HG03571 (cell line): Measurements from ENCODE around the gene RBM26.
"Not testable (repeated sequence)": the region's sequence is repeated elsewhere in the genome, so short reads cannot be mapped to it uniquely, and the experiment has no call there.

Source experiments
- ATAC-seq: cut with Tn5 transposase; IDR thresholded peaks from one replicate; pipeline ENCODE4 v1.9.1; 2021; ENCODE audit not compliant: unreplicated experiment

RBM26 gene

DNA sequence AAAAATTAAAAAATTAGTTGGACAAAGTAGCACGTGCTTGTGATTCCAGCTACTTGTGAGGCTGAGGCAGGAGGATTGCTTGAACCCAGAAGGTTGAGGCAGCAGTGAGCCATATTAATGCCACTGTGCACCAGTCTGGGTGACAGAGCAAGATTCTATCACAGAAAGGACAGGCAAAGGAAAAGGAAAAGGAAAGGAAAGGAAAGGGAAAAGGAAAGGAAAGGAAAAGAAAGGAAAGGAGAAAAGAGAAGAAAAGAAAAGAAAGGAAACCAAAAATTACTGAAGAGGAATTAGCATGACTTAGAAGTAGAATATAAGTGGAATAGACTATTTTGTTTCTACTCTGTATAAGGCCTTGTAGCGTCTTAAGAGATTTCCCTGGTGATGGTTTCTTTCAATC is 122.3 kb downstream of the RBM26 start:
- no peak for ATAC-seq

DNA sequence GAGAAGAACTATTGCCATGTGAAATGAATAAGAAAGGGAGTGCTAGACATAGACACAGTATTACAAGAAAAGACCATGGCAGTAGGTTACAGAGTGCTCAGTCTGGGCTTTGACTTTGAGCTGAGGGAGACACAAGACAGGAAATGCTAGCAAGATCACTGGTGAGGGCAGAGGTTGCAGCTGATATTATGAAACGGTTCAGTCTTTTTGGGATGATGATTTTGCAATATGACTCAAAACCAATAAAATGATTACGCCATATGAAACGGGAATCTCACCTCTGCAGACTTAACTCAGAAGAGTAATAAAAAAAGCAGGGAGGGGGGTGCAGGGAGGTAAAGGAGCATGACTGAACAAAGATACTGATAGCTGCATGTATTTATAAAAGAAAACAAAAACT is 123.1 kb downstream of the RBM26 start:
- no peak for ATAC-seq

DNA sequence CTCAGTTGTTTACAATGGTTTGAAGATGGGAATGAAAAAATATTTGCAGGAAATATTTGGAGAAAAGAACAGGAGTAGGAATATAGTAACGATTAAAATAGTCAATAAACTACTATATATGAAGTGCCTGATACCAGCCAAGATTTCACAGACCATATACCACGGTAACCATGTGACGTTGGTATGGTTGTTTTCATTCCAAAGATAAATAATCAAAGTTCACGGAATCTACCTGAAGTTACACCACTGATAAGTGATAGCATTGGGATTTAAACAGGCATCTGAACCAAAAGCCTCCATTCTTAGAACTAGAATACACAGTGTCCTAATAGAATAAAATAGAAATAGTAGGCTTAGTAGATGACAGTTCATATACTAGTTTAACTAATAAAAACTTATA is 123.5 kb downstream of the RBM26 start:
- no peak for ATAC-seq

DNA sequence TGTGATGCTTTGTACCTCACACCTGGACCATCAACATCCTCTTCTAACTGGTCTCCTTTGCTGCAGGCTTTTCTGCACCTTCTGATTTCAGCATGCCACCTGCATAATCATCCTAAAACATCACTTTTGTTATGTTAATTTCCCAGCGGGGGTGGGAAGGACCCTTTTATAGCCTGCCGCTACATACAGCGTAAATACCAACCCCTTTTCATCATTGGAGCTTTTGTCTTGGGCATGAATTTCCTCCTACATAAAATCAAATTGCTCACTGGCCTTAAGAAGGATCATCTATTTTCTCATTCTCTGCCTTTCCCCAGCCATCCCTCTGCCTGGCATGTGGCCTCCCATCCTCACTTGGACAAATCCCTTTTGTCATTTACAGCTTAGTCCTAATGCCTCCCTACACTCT is 124.7 kb downstream of the RBM26 start:
- ATAC-seq, result no peak

DNA sequence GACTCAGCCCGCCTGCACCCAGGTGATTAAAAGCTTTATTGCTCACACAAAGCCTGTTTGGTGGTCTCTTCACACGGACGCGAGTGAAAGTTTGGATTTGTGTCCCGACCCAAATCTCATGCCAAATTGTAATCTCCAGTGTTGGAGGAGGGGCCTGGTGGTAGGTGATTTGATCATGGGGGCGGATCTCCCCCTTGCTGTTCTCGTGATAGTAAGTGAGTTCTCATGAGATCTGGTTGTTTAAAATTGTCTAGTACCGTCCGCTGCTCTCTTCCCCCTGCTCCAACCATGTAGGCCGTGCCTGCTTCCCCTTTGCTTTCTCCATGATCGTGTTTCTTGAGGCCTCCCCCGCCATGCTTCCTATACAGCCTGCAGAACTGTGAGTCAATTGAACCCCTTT is 126.3 kb downstream of the RBM26 start:
- not testable (repeated sequence) for ATAC-seq

DNA sequence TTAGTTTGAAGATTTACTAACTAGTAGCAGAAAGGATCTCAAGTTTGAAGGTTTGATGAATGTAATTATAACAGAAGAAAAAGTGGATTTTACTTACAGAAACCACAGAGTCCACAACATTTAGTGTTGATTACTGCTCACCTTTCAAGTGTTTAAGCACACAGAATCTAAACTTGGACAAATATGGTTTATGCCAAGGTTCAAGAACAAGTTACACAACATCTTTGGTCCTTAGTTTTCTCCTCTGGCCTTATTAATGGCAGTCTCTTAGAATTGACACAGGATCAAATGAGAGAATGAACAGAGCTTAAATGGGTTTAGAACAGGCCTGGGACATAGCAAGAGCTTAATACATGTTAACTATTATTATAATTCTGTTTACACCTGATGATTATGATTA is 133.0 kb downstream of the RBM26 start:
- no peak for ATAC-seq

DNA sequence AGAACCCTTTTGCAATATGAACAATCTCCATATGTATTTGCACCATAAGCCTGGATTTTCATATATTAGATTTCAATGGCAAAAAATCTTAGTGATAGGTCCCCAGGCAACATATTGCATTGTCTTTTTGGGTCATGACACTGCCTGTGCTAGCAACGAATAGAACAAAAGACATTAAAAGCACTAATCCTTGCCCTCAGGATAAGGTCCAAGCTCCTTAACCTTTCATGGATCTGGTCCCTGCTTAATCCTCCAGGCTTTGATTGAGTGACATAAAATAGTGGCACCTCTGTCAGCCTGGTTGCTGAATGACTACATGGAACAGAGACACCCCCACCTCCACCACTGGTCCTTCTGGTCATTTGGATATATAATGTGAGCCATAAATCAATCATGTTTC is 134.4 kb downstream of the RBM26 start:
- no peak for ATAC-seq

DNA sequence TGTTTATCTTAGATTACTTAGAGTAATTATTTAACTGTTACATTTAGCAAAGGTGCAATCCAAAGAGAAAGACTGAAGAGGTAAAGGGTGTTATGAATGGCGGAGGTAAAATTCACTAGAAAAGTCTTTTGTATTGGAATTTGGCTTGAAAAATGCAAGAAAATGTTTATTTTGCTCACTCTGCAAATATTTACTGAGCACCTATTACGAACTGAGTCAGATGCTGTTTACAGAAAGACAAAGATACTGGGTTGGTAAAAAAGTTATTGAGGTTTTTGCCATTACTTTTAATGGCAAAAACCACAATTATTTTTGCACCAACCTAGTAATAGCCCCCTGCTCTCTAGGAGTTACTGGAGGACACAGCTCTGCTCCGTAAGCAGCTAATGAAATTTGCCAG is 135.2 kb downstream of the RBM26 start:
- ATAC-seq, result no peak
